Astrocyte (in vitro differentiated cells and primary cell): ENCODE data around the gene CBLIF.

Experiments
- CTCF ChIP-seq: IDR thresholded peaks from 2 replicates; pipeline ENCODE4 v1.5.1; 2011; ENCODE audit warnings: low read depth, mild to moderate bottlenecking, inconsistent platforms, low read length, moderate library complexity; ENCODE audit not compliant: insufficient read depth
- EZH2 ChIP-seq: IDR thresholded peaks from 2 replicates; pipeline ENCODE4 v1.6.1; 2012; ENCODE audit warnings: mild to moderate bottlenecking, low read length, inconsistent platforms; ENCODE audit not compliant: insufficient read depth

GRCh38 chr11:59878575-59878974 is 33.3 kb upstream of the CBLIF start, which contains the start of gene OOSP3:
- TF ChIP-seq CTCF: no peak
- TF ChIP-seq EZH2: no peak
